SK-N-SH (cell line): ENCODE measurements around the gene HLA-DMA. TPM values are rescaled to one million over a fixed set of nuclear protein-coding genes. Genes with fewer than 3 reads are reported as not detected.

Source experiments
- CTCF ChIA-PET: fragments of 300-600, 350-600 bp; formaldehyde crosslinking; extraction: SDS; loops from one replicate; lab custom pipeline; 2021; lab: Yijun Ruan, JAX
- POLR2A ChIA-PET: fragments of 350-600 bp; sonication (Branson Sonifier 250); formaldehyde crosslinking; extraction: SDS; loops from one replicate; lab custom pipeline; 2020; ENCODE audit warnings: antibody characterized with exemption, inconsistent platforms; lab: Yijun Ruan, JAX
- DNase-seq: peaks from one replicate; pipeline ENCODE4 v3.0.0; 2012
- H2AFZ ChIP-seq: fragments of 200-600 bp; sonication (generic); 2 replicates; pipeline ENCODE4 v1.8.1; 2016; ENCODE audit warnings: antibody characterized with exemption, mild to moderate bottlenecking, low read depth
- H3F3A ChIP-seq: fragments of 200-600 bp; sonication (generic); replicated peaks from 2 replicates; pipeline ENCODE3; 2016; ENCODE audit warnings: antibody characterized with exemption, mild to moderate bottlenecking; ENCODE audit not compliant: insufficient read depth
- H3K27ac ChIP-seq, 2 experiments: fragments of 200-500 bp in 1 of 2; fragments of 200-600 bp in 1 of 2; sonication (Bioruptor generic) in 1 of 2; sonication (generic), shearing (Covaris generic) in 1 of 2; 2 replicates each; pipeline versions ENCODE4 v1.5.1 to v1.6.1; 2014 to 2016; ENCODE audit warnings: low read depth in 2 of 2, inconsistent platforms in 1 of 2, low read length in 1 of 2, mild to moderate bottlenecking in 1 of 2, mixed read lengths in 1 of 2
- H3K27me3 ChIP-seq: fragments of 200-600 bp; sonication (generic), shearing (Covaris generic); 2 replicates; pipeline ENCODE4 v1.6.1; 2016; ENCODE audit warnings: mixed run types; ENCODE audit not compliant: insufficient read depth
- H3K36me3 ChIP-seq, 2 experiments: fragments of 200-500 bp in 1 of 2; fragments of 200-600 bp in 1 of 2; sonication (Bioruptor generic) in 1 of 2; sonication (generic) in 1 of 2; replicated peaks in 1 of 2; 2 replicates each; pipeline versions ENCODE3 to v1.5.1; 2014 to 2016; ENCODE audit warnings: low read length in 1 of 2, mild to moderate bottlenecking in 1 of 2; ENCODE audit not compliant: insufficient read depth in 2 of 2, control insufficient read depth in 1 of 2
- H3K4me1 ChIP-seq, 2 experiments: fragments of 200-500 bp in 1 of 2; fragments of 200-600 bp in 1 of 2; sonication (Bioruptor generic) in 1 of 2; sonication (generic), shearing (Covaris generic) in 1 of 2; 2 replicates each; pipeline versions ENCODE4 v1.5.1 to v1.6.1; 2014 to 2016; ENCODE audit warnings: low read depth in 1 of 2, low read length in 1 of 2, mixed run types in 1 of 2; ENCODE audit not compliant: insufficient read depth in 2 of 2, control insufficient read depth in 1 of 2
- H3K4me2 ChIP-seq: fragments of 200-600 bp; sonication (generic), shearing (Covaris generic); 2 replicates; pipeline ENCODE4 v1.6.1; 2017; ENCODE audit warnings: mixed run types
- H3K4me3 ChIP-seq, 2 experiments: fragments of 200-500 bp in 1 of 2; fragments of 200-600 bp in 1 of 2; sonication (Bioruptor generic) in 1 of 2; sonication (generic), shearing (Covaris generic) in 1 of 2; 2 replicates each; pipeline versions ENCODE4 v1.5.1 to v1.8.1; 2014 to 2016; ENCODE audit warnings: low read depth in 2 of 2, inconsistent platforms in 1 of 2, low read length in 1 of 2, mild to moderate bottlenecking in 1 of 2, mixed read lengths in 1 of 2, moderate library complexity in 1 of 2
- H3K79me2 ChIP-seq: fragments of 200-600 bp; sonication (generic); 2 replicates; pipeline ENCODE4 v1.8.1; 2017; ENCODE audit warnings: mild to moderate bottlenecking; ENCODE audit not compliant: insufficient read depth
- H3K9ac ChIP-seq: fragments of 200-600 bp; sonication (generic); 2 replicates; pipeline ENCODE4 v1.6.1; 2017; ENCODE audit warnings: mixed run types
- H3K9me2 ChIP-seq: fragments of 200-600 bp; sonication (generic); 2 replicates; pipeline ENCODE4 v1.6.1; 2017; ENCODE audit warnings: mixed run types
- H3K9me3 ChIP-seq: fragments of 200-600 bp; sonication (generic); 2 replicates; pipeline ENCODE4 v1.6.1; 2017; ENCODE audit warnings: mixed run types, mild to moderate bottlenecking, moderate library complexity
- H4K20me1 ChIP-seq: fragments of 200-600 bp; sonication (generic); 2 replicates; pipeline ENCODE4 v1.6.1; 2017; ENCODE audit warnings: mild to moderate bottlenecking, mixed run types; ENCODE audit not compliant: insufficient read depth
- FOXM1 ChIP-seq: IDR thresholded peaks from 2 replicates; pipeline ENCODE4 v1.4.0; 2012; ENCODE audit warnings: low read depth, mild to moderate bottlenecking
- JUND ChIP-seq: IDR thresholded peaks from 2 replicates; pipeline ENCODE4 v1.4.0; 2012
- MEF2A ChIP-seq: IDR thresholded peaks from 2 replicates; pipeline ENCODE4 v1.4.0; 2012; ENCODE audit warnings: low read depth, borderline replicate concordance
- POLR2AphosphoS5 ChIP-seq: IDR thresholded peaks from 2 replicates; pipeline ENCODE4 v1.6.1; 2012; ENCODE audit warnings: low read depth, low read length
- RCOR1 ChIP-seq: fragments of 150-350 bp; IDR thresholded peaks from 2 replicates; pipeline ENCODE4 v1.6.1; 2017; ENCODE audit warnings: antibody characterized with exemption, low read length
- TEAD4 ChIP-seq: IDR thresholded peaks from 2 replicates; pipeline ENCODE4 v1.4.0; 2012; ENCODE audit warnings: mild to moderate bottlenecking, borderline replicate concordance; ENCODE audit not compliant: insufficient read depth
- USF1 ChIP-seq: IDR thresholded peaks from 2 replicates; pipeline ENCODE4 v1.4.0; 2012; ENCODE audit warnings: low read depth, borderline replicate concordance
- ZBTB33 ChIP-seq: IDR thresholded peaks from 2 replicates; pipeline ENCODE4 v1.4.0; 2012; ENCODE audit warnings: low read depth, borderline replicate concordance
- WGBS: methylation state at CpG from one replicate; pipeline ENCODE4 v1.1.6; 2017; ENCODE audit warnings: low lambda C conversion rate; 5-methylcytosine and 5-hydroxymethylcytosine counted together
- polyA plus RNA-seq, 3 experiments: library from polyadenylated mRNA; depleted of rRNA; stranded (reverse); fragments of >200 nt; gene quantifications; 2 replicates each; pipeline ENCODE4 v1.2.3, GENCODE V29; 2012

The HLA-DMA gene
- polyA plus RNA-seq, 1 of the 3 experiments (the other 2 are of a cell fraction) = 1.2 TPM

- Histone ChIP-seq H3K27me3 (no peaks in the 10 kb centered on the region), H3F3A (peaks cover 71% of the 10 kb centered on the region), H3K9me2 (no peaks in the 10 kb centered on the region), H3K79me2 (peaks cover 27% of the 10 kb centered on the region), H3K9ac (no peak overlapping the region), H3K36me3 (peaks cover 45 to 48% of the 10 kb centered on the region in 2 experiments), H3K27ac (peak overlapping the region in 1 of 2 experiments; percentile 23; a peak in 2 of 4 replicates), H3K9me3 (no peaks in the 10 kb centered on the region), H2AFZ (no peak overlapping the region), H3K4me1 (no peaks in the 10 kb centered on the region; a peak in 2 of 4 replicates), H4K20me1 (peaks cover 60% of the 10 kb centered on the region), H3K4me2 (no peak overlapping the region), H3K4me3 (no peak overlapping the region)
- 100% methylated on average over 1 of the region's 1 CpG for WGBS
- no peak for TF ChIP-seq FOXM1
- 0 out of 2 replicates have a peak, but pooled peaks have one; percentile 10 for TF ChIP-seq JUND
- DNase-seq = no peak
- ChIA-PET POLR2A (interaction anchor here (2.0 to 3.8 kb wide), 2 partner anchors 12 to 50 kb away, joined by 9 to 42 read pairs; no protein-coding TSS in a partner anchor), CTCF (interaction anchor here (1.1 to 16.2 kb wide), 12 partner anchors 13 to 265 kb away, joined by 3 to 391 read pairs (median 32); partner anchors contain the start of genes BRD2, HLA-DMA and HLA-DMB)
Observed at GRCh38 chr6:32983493-32983848, 30.6 kb upstream of the HLA-DMA start.

- Histone ChIP-seq H3K9me2 (no peaks in the 10 kb centered on the region), H2AFZ (no peak overlapping the region), H3K4me1 (no peaks in the 10 kb centered on the region; a peak in 2 of 4 replicates), H3K27me3 (no peaks in the 10 kb centered on the region), H3K36me3 (peaks cover 51 to 53% of the 10 kb centered on the region in 2 experiments), H3K27ac (peak overlapping the region in 1 of 2 experiments; percentile 23; a peak in 1 of 4 replicates), H4K20me1 (peaks cover 66% of the 10 kb centered on the region), H3K4me2 (no peak overlapping the region), H3K79me2 (peaks cover 33% of the 10 kb centered on the region), H3K4me3 (no peak overlapping the region), H3F3A (peaks cover 76% of the 10 kb centered on the region), H3K9ac (no peak overlapping the region), H3K9me3 (no peaks in the 10 kb centered on the region)
- TF ChIP-seq TEAD4 (no peak), USF1 (no peak), POLR2AphosphoS5 (peak; percentile 25; the same call in 1 of the 2 replicates)
- no peak for DNase-seq
- CTCF ChIA-PET = interaction anchor here (0.6 to 16.2 kb wide), 12 partner anchors 12 to 266 kb away, joined by 3 to 391 read pairs (median 32); partner anchors contain the start of genes BRD2, HLA-DMA and HLA-DMB
- 63% methylated on average over 6 of the region's 6 CpGs for WGBS
- POLR2A ChIA-PET = interaction anchor here (0.6 to 3.8 kb wide), 6 partner anchors 9 to 353 kb away, joined by 3 to 42 read pairs (median 8); no protein-coding TSS in a partner anchor
Observed at GRCh38 chr6:32982702-32983492, 30.0 kb upstream of the HLA-DMA start.

GRCh38 chr6:32982084-32982701, 29.3 kb upstream of the HLA-DMA start:
- Histone ChIP-seq H3K4me3 (no peak overlapping the region), H3K9me2 (no peaks in the 10 kb centered on the region)
- TF ChIP-seq MEF2A = no peak
- peak; percentile 20; the same call in 1 of the 2 replicates for TF ChIP-seq JUND
- TF ChIP-seq ZBTB33 = no peak
- TF ChIP-seq POLR2AphosphoS5 = no peak; the same call in none of the 2 replicates
- TF ChIP-seq RCOR1 = no peak
- TF ChIP-seq, all 33 proteins: peak for 1
- H3K9ac ChIP-seq = no peak overlapping the region
- H3K4me2 ChIP-seq = no peak overlapping the region
- peaks cover 58 to 60% of the 10 kb centered on the region in 2 experiments for H3K36me3 ChIP-seq
- DNase-seq = no peak
- POLR2A ChIA-PET = interaction anchor here (0.6 to 1.3 kb wide), 5 partner anchors 8 to 353 kb away, joined by 3 to 12 read pairs (median 4); partner anchors contain the start of gene BRD2
- peaks cover 1 to 6% of the 10 kb centered on the region in 2 experiments; a peak in 2 of 4 replicates for H3K4me1 ChIP-seq
- peaks cover 83% of the 10 kb centered on the region for H3F3A ChIP-seq
- no peak overlapping the region for H2AFZ ChIP-seq
- H3K9me3 ChIP-seq = no peaks in the 10 kb centered on the region
- H3K27me3 ChIP-seq = no peaks in the 10 kb centered on the region
- H3K27ac ChIP-seq = peak overlapping the region in 1 of 2 experiments; percentile 23; a peak in 1 of 4 replicates
- H4K20me1 ChIP-seq = peaks cover 73% of the 10 kb centered on the region
- H3K79me2 ChIP-seq = peaks cover 40% of the 10 kb centered on the region
- 74% methylated on average over 8 of the region's 8 CpGs for WGBS
- CTCF ChIA-PET = interaction anchor here (0.6 to 16.2 kb wide), 7 partner anchors 11 to 98 kb away, joined by 3 to 391 read pairs (median 71); partner anchors contain the start of genes BRD2, HLA-DMA and HLA-DMB
